HPDE6-E6E7 (cell line): ENCODE measurements around the gene ACADVL.
"Not testable (repeated sequence)": the region's sequence is repeated elsewhere in the genome, so short reads cannot be mapped to it uniquely, and the experiment has no call there.

Source experiments
- DNase-seq: peaks from one replicate; pipeline ENCODE4 v3.0.0; 2011; ENCODE audit warnings: missing footprints; ENCODE audit errors: extremely low spot score

The ACADVL gene

GRCh38 chr17:7235693-7236665 is 16.2 kb downstream of the ACADVL start:
- DNase-seq = no peak

- DNase-seq = no peak
These were observed 17.1 kb downstream of the ACADVL start for GRCh38 chr17:7236808-7237207.

- DNase-seq = no peak
These were observed 17.6 kb downstream of the ACADVL start for GRCh38 chr17:7237266-7237760.

- DNase-seq = no peak
These were observed 18.2 kb downstream of the ACADVL start for GRCh38 chr17:7237761-7238419.

DNA sequence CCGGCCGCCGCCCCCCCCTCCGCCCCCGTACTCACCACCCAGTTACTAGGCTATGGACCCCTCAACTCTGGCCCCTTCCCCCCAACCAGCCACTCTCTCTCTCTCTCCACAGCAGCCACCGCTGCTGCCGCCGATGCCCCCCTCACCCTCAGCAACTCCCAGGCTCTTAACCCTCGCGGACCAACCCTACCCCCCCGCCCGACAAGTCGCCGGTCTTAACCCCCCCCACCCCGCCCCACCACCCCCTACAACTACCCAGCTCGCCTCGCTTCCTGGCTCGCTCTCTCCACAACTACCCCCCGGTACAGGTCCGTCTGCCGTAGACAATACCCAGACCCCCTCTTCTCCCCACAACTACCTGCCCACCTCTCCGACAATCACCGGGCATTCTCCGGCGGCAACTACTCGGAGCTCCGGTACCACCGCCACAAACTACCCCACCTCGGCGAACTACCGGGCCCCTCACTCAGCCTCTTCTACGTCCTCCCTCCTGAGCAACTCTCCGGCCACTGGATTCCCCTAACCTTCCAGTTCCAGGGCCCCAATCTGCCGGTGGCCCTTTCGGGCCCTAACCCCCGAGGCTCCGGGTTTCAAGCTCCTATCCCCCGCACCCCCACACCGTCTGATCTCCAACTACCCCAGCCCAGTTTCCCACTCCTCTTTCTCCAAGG is 18.8 kb downstream of the ACADVL start:
- no peak for DNase-seq

- DNase-seq = peak; percentile 98
These were observed 19.6 kb downstream of the ACADVL start, which contains the start of gene PHF23 for GRCh38 chr17:7239091-7240027. PHF23 (minus strand) TSS chr17:7239457; CDS start chr17:7239279, 178 bp downstream.

DNA sequence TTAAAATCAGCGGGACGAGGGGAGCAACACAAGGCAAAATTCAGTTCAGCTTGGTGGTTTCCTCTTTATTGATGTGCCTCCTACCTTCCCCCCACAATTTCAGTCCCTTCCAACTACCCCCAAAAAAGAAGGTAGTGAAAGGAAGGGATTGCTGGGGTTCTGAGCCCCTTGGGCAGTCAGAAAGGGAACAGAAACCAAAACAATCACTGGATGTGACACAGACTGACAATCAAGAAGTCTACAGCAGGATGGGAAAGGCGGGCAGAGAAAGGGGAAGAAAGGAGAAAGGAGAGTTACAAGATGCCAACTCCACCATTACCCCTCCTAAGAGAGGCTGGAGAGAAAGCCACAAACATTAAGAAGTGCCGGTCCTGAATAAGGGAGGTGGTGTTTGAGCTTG is 20.6 kb downstream of the ACADVL start:
- DNase-seq = no peak

DNA sequence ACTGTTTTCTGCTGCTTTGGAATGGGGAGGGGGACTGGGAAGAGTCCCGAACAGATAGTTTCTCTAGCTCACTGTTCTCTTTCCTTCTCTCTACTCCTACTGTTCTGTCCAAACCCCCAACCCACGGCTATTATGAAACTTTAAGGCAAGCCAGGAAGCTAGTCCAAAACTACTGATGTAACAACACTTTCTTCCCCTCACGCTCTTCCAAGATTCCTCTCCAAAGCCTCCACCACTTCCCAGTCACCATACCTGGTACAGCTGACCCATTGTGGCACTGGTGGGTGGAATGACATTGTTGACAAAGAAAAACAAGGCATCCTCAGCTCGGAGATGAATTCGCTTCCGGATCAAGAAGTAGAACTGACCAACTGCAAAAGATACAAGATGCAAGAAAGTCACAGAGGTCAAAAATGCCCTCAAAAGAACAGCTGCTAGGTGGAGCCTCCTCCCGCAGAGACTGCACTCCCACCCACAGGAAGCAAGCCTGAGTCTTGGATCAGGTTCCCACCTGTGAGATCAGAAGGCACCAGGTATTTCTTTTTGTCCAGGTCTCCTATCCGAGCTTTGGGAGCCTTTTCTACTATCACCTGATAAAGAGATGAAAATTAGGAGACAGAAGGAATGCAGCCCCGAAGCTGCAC is 21.5 kb downstream of the ACADVL start:
- DNase-seq = no peak

- DNase-seq = no peak
These were observed 22.3 kb downstream of the ACADVL start, which contains the start of gene GABARAP for GRCh38 chr17:7241783-7242716. GABARAP (minus strand) TSS chr17:7242449; CDS start chr17:7242330, 119 bp downstream.

DNA sequence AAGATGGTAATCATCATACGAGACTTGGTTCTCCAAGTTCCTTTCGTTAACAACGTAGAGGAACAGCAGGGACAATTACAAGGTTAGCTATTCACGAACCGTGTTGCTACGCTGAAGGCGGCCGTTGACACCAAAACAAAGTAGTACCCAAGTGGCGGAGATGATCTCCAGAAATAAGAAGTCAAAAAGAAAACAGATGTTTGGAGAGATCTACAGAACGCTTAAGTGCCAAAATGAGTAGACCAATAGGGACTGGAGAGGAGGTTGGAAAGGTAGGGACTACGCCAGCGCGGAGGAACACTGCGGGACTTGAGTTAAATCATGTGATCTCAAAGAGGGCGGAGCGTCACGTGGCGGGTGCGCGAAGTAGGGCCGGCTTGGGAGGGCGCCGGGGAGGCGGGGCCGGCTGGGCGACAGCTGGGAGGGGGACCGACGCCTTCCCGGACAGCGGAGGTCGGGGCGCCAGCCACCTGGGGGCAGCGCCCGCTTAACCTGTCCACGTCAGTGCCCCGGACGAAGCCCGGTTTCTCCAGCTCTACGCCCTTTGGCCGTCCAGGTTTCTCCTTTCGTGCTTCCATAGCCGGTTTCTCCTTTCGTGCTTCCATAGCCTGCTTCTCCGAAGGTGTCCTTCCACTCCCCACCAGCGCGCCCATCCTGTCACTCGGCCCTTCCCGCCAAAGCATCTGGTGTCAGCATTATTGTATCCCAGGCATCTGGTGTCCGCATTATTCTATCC is 23.1 kb downstream of the ACADVL start:
- DNase-seq = no peak

DNA sequence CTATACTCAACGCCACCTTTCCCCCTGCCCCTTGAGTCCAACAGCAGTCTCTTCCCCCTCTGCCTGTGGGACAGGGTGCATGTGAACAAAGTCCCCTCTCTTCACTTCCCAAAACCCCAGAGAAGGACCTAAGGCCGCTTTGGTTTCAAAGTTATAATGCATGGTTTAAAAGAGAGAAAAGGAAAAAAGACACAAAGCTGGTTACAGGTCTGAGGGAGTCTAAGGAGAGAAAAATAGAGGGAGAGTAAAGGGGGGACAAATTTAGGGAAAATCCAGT is 23.7 kb downstream of the ACADVL start:
- DNase-seq = no peak

GRCh38 chr17:7243838-7244237 is 24.1 kb downstream of the ACADVL start:
- DNase-seq = not testable (repeated sequence)

DNA sequence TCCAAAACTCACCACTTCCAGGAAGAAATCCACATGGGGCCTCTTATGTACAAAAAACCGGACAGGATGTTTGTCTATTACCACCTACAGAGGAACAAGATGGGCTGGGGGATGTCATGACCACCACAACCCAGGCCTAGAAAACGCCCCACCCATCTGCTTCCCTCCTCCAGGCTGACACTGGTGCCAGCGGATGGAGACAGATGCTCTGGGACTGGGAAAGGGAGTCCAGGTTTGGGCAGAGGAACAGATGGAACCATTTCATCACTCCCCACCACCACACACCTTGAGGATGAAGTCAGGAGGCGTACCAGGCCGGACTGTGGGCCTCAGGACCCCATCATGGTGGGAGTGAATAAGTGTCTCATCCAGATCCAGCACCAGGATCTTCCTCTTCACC is 27.0 kb downstream of the ACADVL start:
- DNase-seq = no peak

DNA sequence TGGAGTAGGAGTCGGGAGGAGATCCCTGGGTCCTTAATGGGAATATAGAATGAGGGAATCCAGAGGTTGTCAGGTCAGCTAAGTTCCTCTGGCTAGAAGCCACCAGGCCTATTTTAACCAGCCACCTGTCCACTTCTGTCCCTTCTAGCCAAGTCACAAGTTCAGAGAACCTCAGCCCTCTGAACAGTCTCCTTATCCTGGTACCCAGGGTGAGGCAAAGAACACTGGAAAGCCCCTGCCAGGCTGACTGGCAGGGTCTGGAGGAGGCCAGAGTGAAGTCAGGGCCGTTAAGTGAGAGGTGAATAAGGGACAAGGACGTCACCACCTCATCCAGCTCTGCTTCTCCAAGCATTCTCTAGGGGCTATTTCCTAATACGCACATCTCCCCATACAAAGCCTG is 29.1 kb downstream of the ACADVL start:
- DNase-seq = no peak

DNA sequence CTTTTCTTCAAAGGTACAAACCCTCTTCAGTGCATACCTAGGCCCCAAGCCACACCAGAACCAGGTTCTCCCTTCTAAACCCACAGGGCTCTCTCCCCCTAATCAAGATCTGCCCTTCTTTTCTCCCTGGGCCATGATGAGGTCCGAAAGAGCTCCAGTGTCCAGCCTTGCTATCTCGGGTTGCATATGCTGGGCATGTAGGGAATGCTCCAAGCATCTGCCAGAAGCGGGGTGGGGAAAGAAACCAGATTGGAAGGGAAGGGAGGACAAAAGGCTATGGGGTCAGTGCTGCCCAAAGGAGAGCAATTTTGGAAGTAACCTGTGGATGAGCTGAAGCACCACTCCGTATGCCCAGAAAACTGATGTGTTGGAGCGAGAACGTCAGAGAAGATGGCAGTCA is 29.5 kb downstream of the ACADVL start:
- DNase-seq = no peak

GRCh38 chr17:7249830-7250229 is 30.1 kb downstream of the ACADVL start:
- no peak for DNase-seq

DNA sequence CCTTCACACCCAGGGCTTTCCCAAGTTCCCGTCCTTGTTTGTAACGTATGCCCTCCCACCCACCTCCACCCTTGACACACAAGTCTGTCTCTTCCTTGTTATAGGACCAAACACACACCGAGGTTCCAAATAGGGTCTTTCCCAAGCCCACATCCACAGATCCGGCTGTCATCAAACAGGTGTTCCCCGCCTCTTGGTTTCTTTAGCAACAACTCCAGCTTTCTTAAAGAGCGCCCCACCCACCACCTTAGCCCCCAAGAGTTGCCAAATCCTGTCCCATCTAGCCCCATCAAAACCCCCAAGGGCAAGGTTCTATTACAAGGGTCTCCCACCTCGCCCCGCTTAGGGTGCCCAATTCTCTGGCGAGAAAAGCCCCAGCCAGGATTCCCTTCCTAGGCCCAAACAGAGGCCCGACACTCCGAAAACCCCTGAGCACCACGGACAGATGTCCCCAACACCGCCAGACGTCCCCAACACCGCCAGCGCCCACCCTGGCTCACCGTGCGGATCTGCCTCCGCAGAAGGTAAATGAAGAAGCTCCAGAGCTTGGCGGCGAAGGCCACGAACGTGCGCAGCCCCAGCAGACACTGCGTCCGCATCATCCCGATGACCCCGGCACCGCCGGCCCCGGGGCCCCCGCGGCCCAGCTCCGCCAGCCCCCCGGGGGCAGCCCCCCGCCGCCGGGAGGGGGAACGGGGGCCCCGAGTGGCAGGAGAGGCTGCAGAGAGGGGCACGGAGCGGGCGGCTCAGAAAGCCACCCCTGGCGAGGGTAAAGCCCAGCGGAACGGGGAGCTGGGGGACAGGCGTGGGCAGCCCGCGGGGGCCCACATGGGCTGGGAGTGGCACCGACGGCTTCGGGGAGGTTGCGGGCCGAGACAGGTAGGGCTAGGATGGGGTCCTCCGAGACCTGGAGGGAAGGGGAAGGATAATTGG is 31.2 kb downstream of the ACADVL start:
- DNase-seq = no peak
